Transverse colon (tissue), 4 donors: ENCODE measurements around the gene FNDC3B. TPM values are rescaled to one million over a fixed set of nuclear protein-coding genes. Genes with fewer than 3 reads are reported as not detected.

Experiments used
- DNase-seq: peaks from one replicate; pipeline ENCODE4 v3.0.0-alpha.2; 2019
- H3K27ac ChIP-seq, 4 donors: fragments of 200-600 bp; sonication (generic); 2 replicates each; pipeline ENCODE4 v1.5.1; 2016 to 2018; ENCODE audit warnings: inconsistent platforms in 4 of 4
- H3K27me3 ChIP-seq: fragments of 200-600 bp; sonication (generic); 2 replicates; pipeline ENCODE4 v1.5.1; 2017; ENCODE audit warnings: inconsistent platforms
- H3K36me3 ChIP-seq, 4 donors: fragments of 200-600 bp; sonication (generic); 2 replicates each; pipeline ENCODE4 v1.5.1; 2017 to 2019; ENCODE audit warnings: inconsistent platforms in 4 of 4
- H3K4me1 ChIP-seq, 4 donors: fragments of 200-600 bp; sonication (generic); 2 replicates each; pipeline ENCODE4 v1.5.1; 2017 to 2020; ENCODE audit warnings: inconsistent platforms in 4 of 4
- H3K4me3 ChIP-seq, 4 donors: fragments of 200-600 bp; sonication (generic); 1 replicate in 1 of 4; 2 replicates in 3 of 4; pipeline versions ENCODE4 v1.5.1 to v1.6.1; 2017 to 2019; ENCODE audit warnings: inconsistent platforms in 4 of 4
- H3K9me3 ChIP-seq, 2 donors: fragments of 200-600 bp; sonication (generic); 2 replicates each; pipeline ENCODE4 v1.5.1; 2017 to 2019; ENCODE audit warnings: inconsistent platforms in 2 of 2
- CTCF ChIP-seq, 5 experiments: fragments of 200-600 bp in 3 of 5; fragments of 450-650 bp in 2 of 5; sonication (generic) in 3 of 5; IDR thresholded peaks; 1 replicate in 2 of 5; 2 replicates in 3 of 5; pipeline ENCODE4 v1.5.1; 2016 to 2017; ENCODE audit warnings: antibody characterized with exemption in 5 of 5, inconsistent platforms in 3 of 5, mild to moderate bottlenecking in 2 of 5, moderate library complexity in 1 of 5
- EP300 ChIP-seq: sonication (generic); formaldehyde crosslinking; IDR thresholded peaks from one replicate; pipeline ENCODE4 v1.6.1; 2017; ENCODE audit warnings: antibody characterized with exemption, low read depth
- POLR2A ChIP-seq: fragments of 450-650 bp; IDR thresholded peaks from one replicate; pipeline ENCODE4 v1.6.1; 2016; ENCODE audit warnings: antibody characterized with exemption, mild to moderate bottlenecking, moderate library complexity
- POLR2AphosphoS5 ChIP-seq, 3 donors: sonication (generic); formaldehyde crosslinking; IDR thresholded peaks; one replicate each; pipeline ENCODE4 v1.6.1; 2016; ENCODE audit warnings: antibody characterized with exemption in 3 of 3
- WGBS, 2 donors: methylation state at CpG; one replicate each; pipeline ENCODE4 v1.1.5; 2018; ENCODE audit warnings: low coverage in 1 of 2; 5-methylcytosine and 5-hydroxymethylcytosine counted together
- in situ Hi-C, 4 donors: fragments of 200-750 bp; cut with MboI; loops; one replicate each; pipeline versions ENCODE4 v1.15.0 to v1.15.1; 2017; ENCODE audit warnings: low sequenced_read_pairs in 3 of 4, low pct_ligation_motif_present in 1 of 4, low pct_unique_long_range_greater_than_20kb in 1 of 4
- intact Hi-C: fragments of 100-400 bp; cut with DNase I; formaldehyde crosslinking; loops from one replicate; pipeline ENCODE4 v1.15.1; 2023; ENCODE audit warnings: low total_unique reads
- total RNA-seq, 4 donors: library from RNA; depleted of rRNA; stranded (reverse); fragments of >200 nt; gene quantifications; one replicate each; pipeline ENCODE4 v1.1.0, GENCODE V29; 2016

The FNDC3B gene
- total RNA-seq, 4 donors from 2014 or later = 28.5 to 85.7 (median 44.5) TPM

GRCh38 chr3:172094621-172095557, 55.5 kb downstream of the FNDC3B start:
- DNase-seq = peak; percentile 49
- TF ChIP-seq POLR2A (no peak), EP300 (no peak), POLR2AphosphoS5 (IDR thresholded peaks at IDR 0.05) (no peak), CTCF (IDR thresholded peaks at IDR 0.05) (no peak)
- H3K4me3 ChIP-seq = no peak overlapping the region
- no peaks in the 10 kb centered on the region for H3K36me3 ChIP-seq
- peaks cover 27 to 67% (median 31%) of the 10 kb centered on the region in 4 donors for H3K4me1 ChIP-seq
- H3K27ac ChIP-seq = peak overlapping the region in 3 of 4 donors; percentile 42 to 53 (median 51)
- in situ Hi-C loops = no loop called here
- intact Hi-C loops = no loop called here
- no peaks in the 10 kb centered on the region for H3K9me3 ChIP-seq
- H3K27me3 ChIP-seq = no peaks in the 10 kb centered on the region
- WGBS, 2 donors = 85 to 90% methylated on average over 5 to 7 of the region's 7 CpGs

GRCh38 chr3:172096881-172097420, 57.6 kb downstream of the FNDC3B start:
- DNase-seq = no peak
- Histone ChIP-seq H3K9me3 (no peaks in the 10 kb centered on the region), H3K4me1 (peaks cover 23 to 61% (median 36%) of the 10 kb centered on the region in 4 donors), H3K4me3 (no peak overlapping the region), H3K27me3 (no peaks in the 10 kb centered on the region), H3K27ac (peak overlapping the region; percentile 49 to 68 (median 54)), H3K36me3 (no peaks in the 10 kb centered on the region)
- WGBS, 2 donors = 46% methylated on average over 3 of the region's 3 CpGs
- TF ChIP-seq EP300 (no peak), POLR2AphosphoS5 (IDR thresholded peaks at IDR 0.05) (no peak), CTCF (IDR thresholded peaks at IDR 0.05) (no peak), POLR2A (no peak)
- in situ Hi-C loops (no loop called here), intact Hi-C loops (no loop called here)

GRCh38 chr3:172097585-172097984, 58.2 kb downstream of the FNDC3B start:
- H3K4me1 ChIP-seq = peaks cover 23 to 61% (median 38%) of the 10 kb centered on the region in 4 donors
- intact Hi-C loops = no loop called here
- 52 to 53% methylated on average over 1 of the region's 1 CpG for WGBS, 2 donors

More at GRCh38 chr3:172097585-172097984, 58.2 kb downstream of the FNDC3B start:
- TF ChIP-seq CTCF (IDR thresholded peaks at IDR 0.05) (no peak), EP300 (no peak), POLR2AphosphoS5 (IDR thresholded peaks at IDR 0.05) (no peak), POLR2A (no peak)
- DNase-seq = no peak
- Histone ChIP-seq H3K27ac (peak overlapping the region; percentile 49 to 68 (median 54)), H3K9me3 (no peaks in the 10 kb centered on the region), H3K36me3 (no peaks in the 10 kb centered on the region), H3K4me3 (no peak overlapping the region), H3K27me3 (no peaks in the 10 kb centered on the region)
- in situ Hi-C loops = no loop called here
